22Rv1 (cell line): Measurements from ENCODE around the gene JARID2.

ENCODE experiments used
- H3K27ac ChIP-seq: fragments of 450-650 bp; 2 replicates; pipeline ENCODE4 v1.5.1; 2017
- ZFX ChIP-seq: fragments of 450-650 bp; IDR thresholded peaks from 2 replicates; pipeline ENCODE4 v1.6.1; 2017; ENCODE audit warnings: antibody characterized with exemption, borderline replicate concordance
- TF ChIP-seq, protein P1 (sequence below): fragments of 450-650 bp; IDR thresholded peaks from 2 replicates; pipeline ENCODE4 v1.5.1; 2017; ENCODE audit warnings: mild to moderate bottlenecking

JARID2 gene

DNA sequence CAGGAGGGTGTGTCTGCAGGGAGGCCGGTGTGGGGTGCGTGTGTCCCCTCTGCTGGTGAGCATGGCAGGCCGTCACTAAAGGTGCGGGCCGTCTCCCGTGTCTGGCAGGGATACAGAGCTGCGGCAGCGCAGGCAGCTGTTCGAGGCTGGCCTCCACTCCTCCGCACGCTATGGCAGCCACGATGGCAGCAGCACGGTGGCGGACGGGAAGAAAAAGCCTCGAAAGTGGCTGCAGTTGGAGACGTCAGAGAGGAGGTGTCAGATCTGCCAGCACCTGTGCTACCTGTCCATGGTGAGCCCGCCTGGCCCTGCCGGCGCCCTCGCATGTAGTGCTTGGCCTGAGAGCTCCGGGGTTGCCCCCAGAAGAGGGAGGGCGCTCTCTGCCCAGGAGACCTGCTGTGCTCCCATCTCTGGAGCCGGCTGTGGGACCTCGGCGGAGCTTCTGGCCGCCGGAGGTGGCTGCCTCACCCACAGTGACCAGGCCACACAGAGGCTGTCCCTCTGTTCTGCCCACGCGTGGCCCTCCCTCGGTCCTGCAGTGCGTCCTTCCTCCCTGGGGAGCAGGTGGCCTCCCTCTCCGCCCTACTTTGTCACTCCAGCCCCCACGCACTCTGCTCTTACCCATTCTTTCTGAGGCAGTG, 267.4 kb downstream of the JARID2 start:
- H3K27ac ChIP-seq: no peak overlapping the region
- TF ChIP-seq ZFX: no peak
- TF ChIP-seq, protein P1, sequence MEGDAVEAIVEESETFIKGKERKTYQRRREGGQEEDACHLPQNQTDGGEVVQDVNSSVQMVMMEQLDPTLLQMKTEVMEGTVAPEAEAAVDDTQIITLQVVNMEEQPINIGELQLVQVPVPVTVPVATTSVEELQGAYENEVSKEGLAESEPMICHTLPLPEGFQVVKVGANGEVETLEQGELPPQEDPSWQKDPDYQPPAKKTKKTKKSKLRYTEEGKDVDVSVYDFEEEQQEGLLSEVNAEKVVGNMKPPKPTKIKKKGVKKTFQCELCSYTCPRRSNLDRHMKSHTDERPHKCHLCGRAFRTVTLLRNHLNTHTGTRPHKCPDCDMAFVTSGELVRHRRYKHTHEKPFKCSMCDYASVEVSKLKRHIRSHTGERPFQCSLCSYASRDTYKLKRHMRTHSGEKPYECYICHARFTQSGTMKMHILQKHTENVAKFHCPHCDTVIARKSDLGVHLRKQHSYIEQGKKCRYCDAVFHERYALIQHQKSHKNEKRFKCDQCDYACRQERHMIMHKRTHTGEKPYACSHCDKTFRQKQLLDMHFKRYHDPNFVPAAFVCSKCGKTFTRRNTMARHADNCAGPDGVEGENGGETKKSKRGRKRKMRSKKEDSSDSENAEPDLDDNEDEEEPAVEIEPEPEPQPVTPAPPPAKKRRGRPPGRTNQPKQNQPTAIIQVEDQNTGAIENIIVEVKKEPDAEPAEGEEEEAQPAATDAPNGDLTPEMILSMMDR: no peak

DNA sequence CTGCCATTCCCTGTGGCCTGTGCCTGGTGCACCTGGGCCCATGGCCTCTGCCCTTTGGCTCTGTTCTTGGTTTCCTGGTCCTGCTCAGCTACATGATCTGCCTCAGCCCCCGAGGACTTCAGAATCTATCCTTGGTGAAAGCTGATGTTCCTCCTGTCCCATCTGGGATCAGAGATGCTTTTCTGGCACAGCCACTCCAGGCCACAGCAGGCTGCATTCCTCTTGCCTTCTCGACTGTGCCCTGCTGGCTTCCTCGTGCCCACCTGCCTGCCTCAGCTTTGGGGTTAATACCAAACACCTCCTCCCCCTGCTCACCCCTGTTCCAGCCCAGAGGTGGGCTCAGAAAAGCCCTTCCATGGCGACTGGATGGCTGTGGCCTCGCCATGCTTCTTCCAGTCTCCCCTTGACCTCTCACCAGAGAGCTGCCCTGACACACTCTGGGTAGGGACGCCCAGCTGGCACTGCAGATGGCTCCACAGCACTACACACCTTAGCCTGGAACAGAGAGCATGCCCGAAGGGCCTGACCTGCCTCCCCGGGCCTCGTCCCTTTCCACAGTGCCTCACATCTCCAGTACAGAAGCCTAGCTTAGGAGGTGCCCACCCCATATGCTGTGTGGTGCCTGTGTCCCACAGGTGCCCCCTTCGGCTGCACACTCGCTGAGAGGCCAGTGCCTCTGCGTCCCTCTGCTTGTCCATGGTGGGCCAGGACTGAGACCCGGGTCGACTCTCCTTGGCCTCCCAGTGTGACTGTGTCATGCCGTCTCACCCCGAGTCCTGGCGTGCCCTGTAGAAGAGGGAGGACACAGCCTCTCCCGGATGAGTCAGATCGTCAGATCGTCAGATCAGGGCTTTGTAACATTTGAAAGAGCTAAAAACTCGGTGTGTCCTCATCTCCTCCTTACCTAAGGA, 268.2 kb downstream of the JARID2 start:
- no peak for TF ChIP-seq ZFX
- TF ChIP-seq, protein P1: no peak
- H3K27ac ChIP-seq: no peak overlapping the region

DNA sequence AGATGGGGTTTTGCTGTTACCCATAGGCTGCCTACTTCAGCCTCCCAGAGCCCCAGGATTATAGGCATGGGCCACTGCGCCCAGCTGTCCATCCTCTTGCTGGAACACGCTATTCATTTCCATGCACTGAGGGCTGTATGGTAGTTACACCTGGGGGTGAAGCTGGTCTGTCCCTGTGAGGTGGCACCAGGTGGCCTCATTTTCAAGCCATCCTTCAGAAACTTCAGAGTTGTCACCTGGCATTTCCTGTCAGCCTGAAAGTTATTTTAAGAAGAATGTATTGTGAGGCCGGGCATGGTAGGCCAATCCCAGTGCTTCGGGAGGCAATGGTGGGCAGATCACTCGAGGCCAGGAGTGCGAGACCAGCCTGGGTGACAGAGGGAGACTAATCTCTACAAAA, 269.4 kb downstream of the JARID2 start:
- H3K27ac ChIP-seq: no peak overlapping the region
- TF ChIP-seq, protein P1: no peak
- TF ChIP-seq ZFX: no peak

DNA sequence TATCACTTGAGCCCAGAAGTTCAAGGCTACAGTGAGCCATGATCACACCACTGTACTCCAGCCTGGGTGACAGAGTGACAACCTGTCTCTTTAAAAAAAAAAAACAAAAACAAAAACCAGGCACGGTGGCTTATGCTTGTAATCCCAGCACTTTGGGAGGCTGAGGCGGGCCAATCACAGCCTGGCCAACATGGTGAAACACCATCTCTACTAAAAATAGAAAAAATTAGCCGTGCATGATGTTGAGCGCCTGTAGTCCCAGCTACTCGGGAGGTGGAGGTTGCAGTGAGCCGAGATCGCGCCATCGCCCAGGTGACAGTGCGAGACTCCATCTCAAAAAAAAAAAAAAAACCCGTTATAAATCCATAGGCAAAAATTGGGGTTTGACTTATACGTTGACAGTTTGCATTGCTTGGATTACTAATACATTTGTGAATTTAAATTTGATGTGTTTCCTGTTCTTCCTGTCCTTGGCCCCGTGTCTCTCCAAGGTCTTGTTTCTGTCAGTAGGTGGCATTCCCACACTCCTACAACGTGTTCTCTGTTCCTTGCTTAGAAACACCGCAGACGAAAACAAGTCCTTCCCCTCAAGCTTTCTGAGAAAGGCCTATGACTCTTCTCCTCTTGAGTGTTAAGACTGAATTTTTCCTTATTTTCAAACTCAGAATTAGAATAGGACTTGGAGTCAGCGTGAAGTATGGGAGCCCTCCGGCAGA, 269.9 kb downstream of the JARID2 start:
- no peak overlapping the region for H3K27ac ChIP-seq
- TF ChIP-seq, protein P1: no peak
- TF ChIP-seq ZFX: no peak

DNA sequence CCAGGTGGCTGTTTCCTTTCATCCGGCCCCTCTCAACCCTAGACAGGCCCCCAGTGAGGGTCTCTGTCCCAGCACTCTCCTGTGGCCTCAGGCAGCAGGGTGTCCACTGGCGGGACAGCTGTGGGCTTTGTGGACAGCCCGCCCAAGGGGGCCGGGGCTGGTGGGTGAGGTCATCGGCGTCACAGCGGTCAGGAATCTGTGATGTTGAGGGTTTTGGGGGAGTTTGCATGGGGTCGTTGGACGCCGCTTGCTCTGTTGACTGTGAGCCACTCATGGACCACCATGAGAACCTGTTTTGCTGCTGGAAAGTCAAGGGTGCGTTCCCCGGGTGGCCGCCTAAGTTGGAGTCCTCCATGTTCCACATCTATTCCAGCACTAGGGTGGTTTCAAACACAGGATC, 270.5 kb downstream of the JARID2 start:
- H3K27ac ChIP-seq: no peak overlapping the region
- TF ChIP-seq ZFX: no peak

DNA sequence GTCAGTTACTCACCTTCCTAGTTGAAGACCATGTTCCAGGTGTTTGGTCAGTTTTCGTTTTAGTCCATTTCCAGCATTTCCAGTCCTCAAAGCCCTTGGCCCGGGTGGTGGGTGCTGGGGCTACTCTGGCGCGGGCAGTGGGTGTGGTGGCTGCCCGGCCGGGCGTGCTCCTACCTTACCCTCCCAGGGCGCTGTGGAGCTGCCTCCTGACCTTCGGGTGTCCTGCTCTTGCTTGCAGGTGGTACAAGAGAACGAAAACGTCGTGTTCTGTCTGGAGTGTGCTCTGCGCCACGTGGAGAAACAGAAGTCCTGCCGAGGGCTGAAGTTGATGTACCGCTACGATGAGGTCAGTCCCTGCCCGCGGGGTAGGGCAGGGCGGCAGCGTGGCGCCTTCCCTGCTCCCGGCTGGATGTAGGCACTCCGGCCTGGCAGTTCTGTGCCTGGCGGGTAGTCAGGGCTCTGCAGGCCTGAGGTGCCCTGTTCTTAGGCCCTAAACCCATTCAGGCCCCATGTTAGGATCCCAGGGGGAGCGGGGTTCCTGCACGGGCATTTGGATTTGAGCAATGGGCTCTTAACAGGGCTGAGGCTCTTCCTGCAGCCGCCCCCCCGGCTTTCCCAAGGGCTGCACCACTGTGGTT, 271.2 kb downstream of the JARID2 start:
- TF ChIP-seq, protein P1: no peak
- TF ChIP-seq ZFX: no peak
- H3K27ac ChIP-seq: no peak overlapping the region

DNA sequence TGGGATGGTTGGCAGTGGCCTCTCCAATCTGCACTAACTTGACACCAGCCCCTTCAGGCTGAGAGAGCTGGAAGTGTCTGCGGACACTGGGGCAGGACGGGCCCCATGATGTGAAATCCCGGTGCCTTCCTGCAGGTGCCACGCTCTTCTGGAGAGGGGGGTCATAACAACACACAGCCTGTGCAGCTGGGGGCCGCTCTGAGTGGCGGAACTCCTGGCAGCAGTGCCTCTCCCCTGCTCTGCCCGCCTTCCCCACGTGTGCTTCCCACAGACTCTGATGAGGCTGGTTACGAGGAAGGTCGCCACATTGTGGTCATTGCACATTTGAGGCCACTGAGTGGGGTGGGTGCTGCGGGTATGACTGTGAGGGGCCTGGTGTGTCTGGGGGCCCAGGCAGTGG, 271.7 kb downstream of the JARID2 start:
- TF ChIP-seq, protein P1: no peak
- TF ChIP-seq ZFX: no peak

More for the DNA sequence above, 271.7 kb downstream of the JARID2 start:
- no peak overlapping the region for H3K27ac ChIP-seq
